IMR-90 (cell line): ENCODE results near the gene ZNF138. TPM values are rescaled to one million over a fixed set of nuclear protein-coding genes. Genes with fewer than 3 reads are reported as not detected.

Experiments used
- ATAC-seq: fragments of 200-7000 bp; cut with Tn5 transposase; 2 replicates; pipeline ENCODE4 v1.9.1; 2020; ENCODE audit warnings: low read depth, mild to moderate bottlenecking, moderate library complexity
- BruUV-seq: library from RNA; stranded (reverse); fragments of 400-500 nt; replicated peaks from 2 replicates; lab custom pipeline; 2021; lab: Mats Ljungman, UMichigan
- CTCF ChIA-PET: fragments of 300-600 bp; formaldehyde crosslinking; extraction: SDS; loops from one replicate; lab custom pipeline; 2021; ENCODE audit warnings: antibody characterized with exemption; lab: Yijun Ruan, JAX
- POLR2A ChIA-PET: fragments of 300-600 bp; sonication (Branson Sonifier 250); formaldehyde crosslinking; loops from one replicate; lab custom pipeline; 2022; ENCODE audit warnings: antibody characterized with exemption; ENCODE audit not compliant: unreplicated experiment; lab: Charles Lee
- DNase-seq: peaks from one replicate; pipeline ENCODE4 v3.0.0; 2013
- H2AFZ ChIP-seq: replicated peaks from 2 replicates; pipeline ENCODE3; 2013; ENCODE audit warnings: low read length, mild to moderate bottlenecking; ENCODE audit not compliant: poor library complexity
- H2AK5ac ChIP-seq: 2 replicates; pipeline ENCODE4 v1.6.1; 2013; ENCODE audit warnings: low read depth, low read length, inconsistent platforms
- H2AK9ac ChIP-seq: replicated peaks from 2 replicates; pipeline ENCODE3; 2013; ENCODE audit warnings: mild to moderate bottlenecking, low read depth, low read length, moderate library complexity; ENCODE audit not compliant: poor library complexity
- H2BK120ac ChIP-seq: 2 replicates; pipeline ENCODE4 v1.6.1; 2013; ENCODE audit warnings: low read depth, low read length, inconsistent platforms
- H2BK15ac ChIP-seq: 3 replicates; pipeline ENCODE4 v1.6.1; 2013; ENCODE audit warnings: low read depth, low read length, inconsistent platforms
- H2BK20ac ChIP-seq: 2 replicates; pipeline ENCODE4 v1.6.1; 2013; ENCODE audit warnings: low read depth, mild to moderate bottlenecking, inconsistent platforms, low read length, moderate library complexity
- H2BK5ac ChIP-seq: 2 replicates; pipeline ENCODE4 v1.6.1; 2013; ENCODE audit warnings: mild to moderate bottlenecking, low read depth, low read length, inconsistent platforms; ENCODE audit not compliant: poor library complexity, severe bottlenecking
- H3K14ac ChIP-seq: replicated peaks from 2 replicates; pipeline ENCODE4 v1.6.1; 2013; ENCODE audit warnings: low read depth, low read length, inconsistent platforms
- H3K18ac ChIP-seq: 2 replicates; pipeline ENCODE4 v1.6.1; 2013; ENCODE audit warnings: low read depth, low read length, control low read depth
- H3K23ac ChIP-seq: 2 replicates; pipeline ENCODE4 v1.6.1; 2013; ENCODE audit warnings: low read depth, low read length, inconsistent platforms
- H3K27ac ChIP-seq: 2 replicates; pipeline ENCODE4 v1.5.1; 2013; ENCODE audit warnings: mild to moderate bottlenecking, control low read depth, low read length; ENCODE audit not compliant: insufficient read depth
- H3K27me3 ChIP-seq: 2 replicates; pipeline ENCODE4 v1.6.1; 2013; ENCODE audit warnings: low read length; ENCODE audit not compliant: control insufficient read depth, insufficient read depth
- H3K36me3 ChIP-seq: 2 replicates; pipeline ENCODE4 v1.6.1; 2013; ENCODE audit warnings: low read length, mixed read lengths; ENCODE audit not compliant: control insufficient read depth, insufficient read depth
- H3K4ac ChIP-seq: 2 replicates; pipeline ENCODE4 v1.6.1; 2013; ENCODE audit warnings: low read depth, low read length, inconsistent platforms
- H3K4me1 ChIP-seq: 2 replicates; pipeline ENCODE4 v1.6.1; 2013; ENCODE audit warnings: low read length, mixed read lengths; ENCODE audit not compliant: control insufficient read depth, insufficient read depth
- H3K4me2 ChIP-seq: 2 replicates; pipeline ENCODE4 v1.6.1; 2013; ENCODE audit warnings: low read depth, mild to moderate bottlenecking, control low read depth, low read length, moderate library complexity
- H3K4me3 ChIP-seq: 2 replicates; pipeline ENCODE4 v1.5.1; 2013; ENCODE audit warnings: low read depth, mild to moderate bottlenecking, control low read depth, low read length, moderate library complexity; ENCODE audit not compliant: insufficient read depth
- H3K56ac ChIP-seq: 2 replicates; pipeline ENCODE4 v1.6.1; 2013; ENCODE audit warnings: low read length, inconsistent platforms; ENCODE audit not compliant: insufficient read depth; ENCODE audit errors: extremely low read depth
- H3K79me1 ChIP-seq, 2 experiments: 2 replicates each; pipeline ENCODE4 v1.6.1; 2013; ENCODE audit warnings: low read length in 2 of 2, inconsistent platforms in 1 of 2, low read depth in 1 of 2
- H3K9ac ChIP-seq: 2 replicates; pipeline ENCODE4 v1.6.1; 2013; ENCODE audit warnings: low read depth, low read length, control low read depth
- H3K9me1 ChIP-seq: 2 replicates; pipeline ENCODE4 v1.6.1; 2013; ENCODE audit warnings: low read length, inconsistent platforms; ENCODE audit not compliant: insufficient read depth
- H3K9me3 ChIP-seq: 2 replicates; pipeline ENCODE4 v1.6.1; 2013; ENCODE audit warnings: low read length; ENCODE audit not compliant: control insufficient read depth, insufficient read depth
- H4K20me1 ChIP-seq: 2 replicates; pipeline ENCODE4 v1.6.1; 2013; ENCODE audit warnings: low read length, inconsistent platforms; ENCODE audit not compliant: insufficient read depth
- H4K5ac ChIP-seq: 2 replicates; pipeline ENCODE4 v1.6.1; 2013; ENCODE audit warnings: mild to moderate bottlenecking, low read depth, low read length, control low read depth
- H4K8ac ChIP-seq, 2 experiments: 2 replicates each; pipeline ENCODE4 v1.6.1; 2013; ENCODE audit warnings: low read depth in 2 of 2, low read length in 2 of 2, control low read depth in 1 of 2, inconsistent platforms in 1 of 2
- H4K91ac ChIP-seq: 2 replicates; pipeline ENCODE4 v1.6.1; 2013; ENCODE audit warnings: low read depth, low read length, inconsistent platforms; ENCODE audit not compliant: insufficient read depth
- CEBPB ChIP-seq: IDR thresholded peaks from 2 replicates; pipeline ENCODE4 v1.6.1; 2012; ENCODE audit warnings: low read depth, low read length, improper control_type of control experiment
- CTCF ChIP-seq: conservative IDR thresholded peaks from 2 replicates; pipeline ENCODE4 v1.5.1; 2012; ENCODE audit warnings: mild to moderate bottlenecking, low read depth, low read length, improper control_type of control experiment
- FOS ChIP-seq: fragments of 150-350 bp; IDR thresholded peaks from 2 replicates; pipeline ENCODE4 v1.6.1; 2016; ENCODE audit warnings: low read depth, low read length
- MAFK ChIP-seq: IDR thresholded peaks from 2 replicates; pipeline ENCODE4 v1.6.1; 2012; ENCODE audit warnings: low read depth, low read length, improper control_type of control experiment
- MAZ ChIP-seq: IDR thresholded peaks from 2 replicates; pipeline ENCODE4 v1.6.1; 2012; ENCODE audit warnings: low read depth, mild to moderate bottlenecking, low read length, improper control_type of control experiment, moderate library complexity, borderline replicate concordance
- NFE2L2 ChIP-seq: fragments of 150-350 bp; IDR thresholded peaks from 2 replicates; pipeline ENCODE4 v1.6.1; 2016; ENCODE audit warnings: low read depth, mild to moderate bottlenecking, low read length
- RAD21 ChIP-seq: IDR thresholded peaks from 2 replicates; pipeline ENCODE4 v1.6.1; 2012; ENCODE audit warnings: low read length, improper control_type of control experiment
- RCOR1 ChIP-seq: IDR thresholded peaks from 2 replicates; pipeline ENCODE4 v1.6.1; 2012; ENCODE audit warnings: mild to moderate bottlenecking, low read length, improper control_type of control experiment; ENCODE audit not compliant: insufficient replicate concordance
- RFX5 ChIP-seq: IDR thresholded peaks from 2 replicates; pipeline ENCODE4 v1.8.0; 2012; ENCODE audit warnings: low read depth, mild to moderate bottlenecking, low read length, moderate library complexity
- SMC3 ChIP-seq: fragments of 150-350 bp; IDR thresholded peaks from 2 replicates; pipeline ENCODE4 v1.6.1; 2016; ENCODE audit warnings: low read depth, mild to moderate bottlenecking, antibody characterized with exemption, low read length, moderate library complexity
- USF2 ChIP-seq: fragments of 150-350 bp; IDR thresholded peaks from 2 replicates; pipeline ENCODE4 v1.6.1; 2017; ENCODE audit warnings: mild to moderate bottlenecking, antibody characterized with exemption, low read length, low read depth
- whole genome bisulfite sequencing, 2 experiments: methylation state at CpG; one replicate each; pipeline versions ENCODE4 v1.1.5 to v1.1.7; 2013; ENCODE audit warnings: missing lambda C conversion rate in 2 of 2; ENCODE audit not compliant: insufficient read length in 1 of 2; ENCODE audit errors: extremely low coverage in 2 of 2; 5-methylcytosine and 5-hydroxymethylcytosine counted together
- dilution Hi-C: fragments of 300-500 bp; cut with HindIII; formaldehyde crosslinking; loops from one replicate; pipeline ENCODE4 v1.14.3; 2018; ENCODE audit warnings: low sequenced_read_pairs; ENCODE audit not compliant: unreplicated experiment
- in situ Hi-C: fragments of 300-500 bp; cut with MboI; formaldehyde crosslinking; loops from 3 replicates; pipeline ENCODE4 v1.14.3; 2019; ENCODE audit warnings: low sequenced_read_pairs, inconsistent platforms, mixed read lengths
- intact Hi-C: fragments of 100-400 bp; cut with micrococcal nuclease; formaldehyde crosslinking; loops from 2 replicates; pipeline ENCODE4 v1.10.0; 2022
- polyA plus RNA-seq, 3 experiments: library from polyadenylated mRNA; depleted of rRNA; stranded (reverse); fragments of >200 nt; gene quantifications; 2 replicates each; pipeline ENCODE4 v1.2.3, GENCODE V29; 2012; ENCODE audit warnings: low replicate concordance in 1 of 3
- total RNA-seq: library from RNA; depleted of rRNA; stranded (reverse); fragments of >200 nt; gene quantifications from 2 replicates; pipeline ENCODE4 v1.2.3, GENCODE V29; 2012

The ZNF138 gene
- total and polyA plus RNA-seq, 2 of the 4 experiments (the other 2 are of a cell fraction): 3.2 to 3.6 TPM

GRCh38 chr7:64870656-64871055 lies 76.4 kb downstream of the ZNF138 start:
- no peak overlapping the region for H2BK20ac ChIP-seq
- H2AK9ac ChIP-seq: no peak overlapping the region
- H3K14ac ChIP-seq: no peak overlapping the region
- no peaks in the 10 kb centered on the region for H3K9me1 ChIP-seq
- POLR2A ChIA-PET: no interaction called here
- H3K36me3 ChIP-seq: no peaks in the 10 kb centered on the region
- no peak overlapping the region for H4K5ac ChIP-seq
- no peak overlapping the region for H3K18ac ChIP-seq
- H3K23ac ChIP-seq: no peak overlapping the region
- no peak for ATAC-seq
- in situ Hi-C loops: no loop called here
- H4K20me1 ChIP-seq: no peaks in the 10 kb centered on the region
- H2BK5ac ChIP-seq: no peak overlapping the region
- BruUV-seq: no TSS peak
- no peak overlapping the region for H2BK15ac ChIP-seq
- no peak overlapping the region for H3K56ac ChIP-seq
- no peak overlapping the region for H3K4ac ChIP-seq
- no peak overlapping the region for H4K91ac ChIP-seq
- H4K8ac ChIP-seq: no peak overlapping the region
- no peak overlapping the region for H2BK120ac ChIP-seq
- no peak overlapping the region for H2AFZ ChIP-seq
- no peak overlapping the region for H3K4me3 ChIP-seq
- CTCF ChIA-PET: no interaction called here
- peaks cover 18% of the 10 kb centered on the region for H3K9me3 ChIP-seq
- H3K79me1 ChIP-seq: no peaks in the 10 kb centered on the region
- TF ChIP-seq RCOR1 (no peak), SMC3 (no peak), RAD21 (no peak), USF2 (no peak), MAZ (no peak), MAFK (no peak), RFX5 (no peak), FOS (no peak), NFE2L2 (no peak), CEBPB (no peak), CTCF (no peak)
- no peak overlapping the region for H3K4me2 ChIP-seq
- H2AK5ac ChIP-seq: no peak overlapping the region
- no peak overlapping the region for H3K9ac ChIP-seq
- no peaks in the 10 kb centered on the region for H3K4me1 ChIP-seq
- dilution Hi-C loops: no loop called here
- intact Hi-C loops: no loop called here
- H3K27me3 ChIP-seq: no peaks in the 10 kb centered on the region
- WGBS, 2 experiments: 92% methylated on average over 4 of the region's 13 CpGs; no CpG with 5 or more reads in 1 of the 2 experiments
- no peak overlapping the region for H3K27ac ChIP-seq
- DNase-seq: no peak
